GM23338 (cell line): ENCODE measurements around the gene KCNK4. TPM values are rescaled to one million over a fixed set of nuclear protein-coding genes. Genes with fewer than 3 reads are reported as not detected.

ENCODE experiments used
- ATAC-seq: fragments of 200-7000 bp; cut with Tn5 transposase; 3 replicates; pipeline ENCODE4 v1.9.1; 2020
- DNase-seq: peaks from one replicate; pipeline ENCODE4 v3.0.0-alpha.2; 2015; ENCODE audit warnings: low spot score
- H2AFZ ChIP-seq: fragments of 200-600 bp; sonication (generic); 2 replicates; pipeline ENCODE4 v1.8.0; 2016; ENCODE audit warnings: antibody characterized with exemption, mild to moderate bottlenecking, moderate library complexity
- H3F3A ChIP-seq: fragments of 200-600 bp; sonication (generic); replicated peaks from 2 replicates; pipeline ENCODE4 v1.8.0; 2017; ENCODE audit warnings: antibody characterized with exemption, mixed run types, low read depth
- H3K27ac ChIP-seq: fragments of 200-600 bp; sonication (generic); 2 replicates; pipeline ENCODE4 v1.6.1; 2016; ENCODE audit warnings: low read depth
- H3K27me3 ChIP-seq: fragments of 200-600 bp; sonication (generic); 2 replicates; pipeline ENCODE4 v1.8.0; 2016; ENCODE audit warnings: mild to moderate bottlenecking, mixed run types, moderate library complexity; ENCODE audit not compliant: insufficient read depth
- H3K36me3 ChIP-seq: fragments of 200-600 bp; sonication (generic); 2 replicates; pipeline ENCODE4 v1.8.0; 2016; ENCODE audit warnings: mild to moderate bottlenecking; ENCODE audit not compliant: insufficient read depth
- H3K4me1 ChIP-seq: fragments of 200-600 bp; sonication (generic); 2 replicates; pipeline ENCODE4 v1.8.0; 2016; ENCODE audit warnings: mild to moderate bottlenecking, moderate library complexity; ENCODE audit not compliant: insufficient read depth
- H3K4me2 ChIP-seq: fragments of 200-600 bp; sonication (generic); 2 replicates; pipeline ENCODE4 v1.7.1; 2017; ENCODE audit warnings: mixed run types
- H3K4me3 ChIP-seq: fragments of 200-600 bp; sonication (generic); 2 replicates; pipeline ENCODE4 v1.6.1; 2016; ENCODE audit warnings: mixed run types
- H3K79me2 ChIP-seq: fragments of 200-600 bp; sonication (generic); replicated peaks from 2 replicates; pipeline ENCODE4 v1.8.0; 2017; ENCODE audit warnings: mild to moderate bottlenecking; ENCODE audit not compliant: insufficient read depth
- H3K9me2 ChIP-seq: fragments of 200-600 bp; sonication (generic); 2 replicates; pipeline ENCODE4 v1.8.0; 2017; ENCODE audit not compliant: insufficient read depth
- H4K20me1 ChIP-seq: fragments of 200-600 bp; sonication (generic); replicated peaks from 2 replicates; pipeline ENCODE4 v1.8.0; 2017; ENCODE audit warnings: mild to moderate bottlenecking; ENCODE audit not compliant: insufficient read depth
- H3K27ac Mint-ChIP-seq: 2 replicates; pipeline ENCODE4 v1.8.0; 2020; ENCODE audit warnings: inconsistent platforms, mild to moderate bottlenecking, moderate library complexity, mixed read lengths
- H3K27me3 Mint-ChIP-seq: 3 replicates; pipeline ENCODE4 v1.8.0; 2022; ENCODE audit warnings: low read depth, mild to moderate bottlenecking, moderate library complexity, mixed read lengths, inconsistent platforms; ENCODE audit not compliant: insufficient read depth, poor library complexity
- H3K36me3 Mint-ChIP-seq: 3 replicates; pipeline ENCODE4 v1.8.0; 2021; ENCODE audit warnings: low read depth, mild to moderate bottlenecking, inconsistent platforms, moderate library complexity, mixed read lengths
- H3K4me1 Mint-ChIP-seq: 3 replicates; pipeline ENCODE4 v1.8.0; 2020; ENCODE audit warnings: mild to moderate bottlenecking, inconsistent platforms, mixed read lengths
- H3K4me3 Mint-ChIP-seq: 3 replicates; pipeline ENCODE4 v1.8.0; 2021; ENCODE audit warnings: moderate library complexity, mild to moderate bottlenecking, inconsistent platforms, mixed read lengths
- H3K9me3 Mint-ChIP-seq: 3 replicates; pipeline ENCODE4 v1.8.0; 2020; ENCODE audit warnings: moderate library complexity, mild to moderate bottlenecking, inconsistent platforms, mixed read lengths
- CREB1 ChIP-seq: fragments of 250-450 bp; sonication (Bioruptor Pico); IDR thresholded peaks from 2 replicates; pipeline ENCODE4 v1.5.0; 2020; ENCODE audit warnings: low read depth, mild to moderate bottlenecking, moderate library complexity
- EZH2 ChIP-seq: fragments of 200-600 bp; sonication (generic); IDR thresholded peaks from one replicate; pipeline ENCODE4 v1.8.0; 2017; ENCODE audit warnings: antibody characterized with exemption, mild to moderate bottlenecking, low read depth; ENCODE audit not compliant: unreplicated experiment
- EZH2phosphoT487 ChIP-seq: fragments of 200-600 bp; sonication (generic); IDR thresholded peaks from one replicate; pipeline ENCODE4 v1.8.1; 2018; ENCODE audit warnings: antibody characterized with exemption; ENCODE audit not compliant: unreplicated experiment
- JUNB ChIP-seq: IDR thresholded peaks from one replicate; pipeline ENCODE4 v1.6.1; 2016; ENCODE audit warnings: antibody characterized with exemption; ENCODE audit not compliant: unreplicated experiment
- NANOG ChIP-seq: IDR thresholded peaks from 2 replicates; pipeline ENCODE4 v1.6.1; 2016; ENCODE audit warnings: antibody characterized with exemption, borderline replicate concordance
- POLR2AphosphoS5 ChIP-seq: IDR thresholded peaks from 2 replicates; pipeline ENCODE4 v1.6.1; 2016; ENCODE audit warnings: antibody characterized with exemption, low read depth
- STAT1 ChIP-seq: IDR thresholded peaks from one replicate; pipeline ENCODE4 v1.6.1; 2016; ENCODE audit warnings: antibody characterized with exemption; ENCODE audit not compliant: unreplicated experiment
- ZNF114 ChIP-seq: fragments of 250-450 bp; sonication (Bioruptor Pico); IDR thresholded peaks from 2 replicates; pipeline ENCODE4 v1.5.0; 2020; ENCODE audit warnings: mild to moderate bottlenecking, moderate library complexity
- ZNF331 ChIP-seq: fragments of 250-450 bp; sonication (Bioruptor Pico); IDR thresholded peaks from 2 replicates; pipeline ENCODE4 v1.5.0; 2020; ENCODE audit warnings: low read depth, mild to moderate bottlenecking, moderate library complexity
- polyA plus RNA-seq: library from polyadenylated mRNA; unstranded; fragments of >200 nt; fragmentation: Nextera tagmentation; extraction: Ambion mirVana; gene quantifications from 2 replicates; pipeline ENCODE4 v1.2.1, GENCODE V29; 2016
- total RNA-seq: library from RNA; depleted of rRNA; stranded (reverse); fragments of >200 nt; shearing (Covaris generic); gene quantifications from 2 replicates; pipeline ENCODE4 v1.2.3, GENCODE V29; 2014
- TF ChIP-seq, protein P1 (sequence below): fragments of 250-450 bp; sonication (Bioruptor Pico); IDR thresholded peaks from 2 replicates; pipeline ENCODE4 v1.5.0; 2020; ENCODE audit warnings: mild to moderate bottlenecking, moderate library complexity
- TF ChIP-seq, protein P2 (sequence below): IDR thresholded peaks from 2 replicates; pipeline ENCODE4 v1.6.1; 2016; ENCODE audit warnings: antibody characterized with exemption
- TF ChIP-seq, protein P3 (sequence below), 2 experiments: fragments of 200-600 bp in 1 of 2; sonication (generic) in 1 of 2; conservative IDR thresholded peaks; 2 replicates each; pipeline versions ENCODE4 v1.5.1 to v1.6.1; 2016 to 2017; ENCODE audit warnings: antibody characterized with exemption in 2 of 2, low read depth in 2 of 2, mild to moderate bottlenecking in 2 of 2, moderate library complexity in 1 of 2
- TF ChIP-seq, protein P4 (sequence below): IDR thresholded peaks from one replicate; pipeline ENCODE4 v1.6.1; 2018; ENCODE audit warnings: antibody characterized with exemption; ENCODE audit not compliant: unreplicated experiment

KCNK4 gene
- total and polyA plus RNA-seq, 2 experiments from 2014 or later: 1.0 TPM; not detected in 1

DNA sequence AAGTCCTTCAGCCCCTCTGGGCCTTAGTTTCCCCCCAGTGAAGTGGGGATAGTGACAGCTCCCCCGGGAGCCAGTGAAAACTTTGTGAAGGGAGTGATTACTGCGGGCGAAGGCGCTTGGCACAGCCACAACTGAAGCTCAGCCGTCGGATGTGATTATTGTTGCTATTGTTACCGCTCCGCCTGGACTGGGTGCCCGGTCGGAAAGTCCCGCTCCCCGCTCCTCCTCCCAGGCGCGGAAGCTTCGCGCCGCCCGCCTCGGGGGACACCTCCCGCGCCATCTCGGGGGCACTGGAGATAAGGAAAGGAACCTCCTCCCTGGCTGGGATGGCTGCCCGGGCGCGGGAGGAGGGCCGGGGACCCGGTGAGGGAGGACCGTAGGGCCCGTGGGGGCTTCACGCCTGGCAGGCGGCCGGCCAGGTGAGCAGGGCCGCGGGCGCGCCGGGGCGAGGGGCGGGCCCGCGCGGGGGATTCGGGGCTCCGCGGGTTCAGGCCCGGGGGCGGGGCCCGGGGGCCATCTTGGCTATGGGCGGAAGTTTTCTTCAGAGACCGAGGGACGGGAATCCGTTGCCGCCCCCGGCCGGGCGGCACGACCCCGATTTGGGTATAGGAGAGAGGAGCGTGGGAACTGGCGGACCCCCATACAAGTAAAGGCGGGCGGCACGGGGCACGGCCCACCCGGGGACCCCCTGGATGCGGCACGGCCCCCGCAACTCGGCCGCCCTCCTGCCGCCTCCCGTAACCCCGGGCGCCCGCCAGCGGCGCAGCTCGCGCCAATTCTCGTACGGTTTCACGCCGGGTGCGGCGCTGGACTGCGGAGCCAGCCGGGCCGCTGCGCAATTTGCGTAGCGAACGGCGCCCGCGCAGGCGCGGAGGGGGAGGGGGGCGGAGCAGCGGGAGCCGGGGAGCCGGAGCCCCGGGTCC, 5.9 kb upstream of the KCNK4 start, which contains the start of gene GPR137:
Gene GPR137 (plus strand): TSS at position 887 of the 923 bp plus-strand sequence. CDS start 677 bp downstream, outside the sequence.
- peak within 1 kb of the TSS; percentile 81 for H3K4me3 Mint-ChIP-seq
- no peaks in the 10 kb centered on the region; the same call in 2 of the 3 replicates for H3K9me3 Mint-ChIP-seq
- Histone ChIP-seq H3K79me2 (no peaks in the 10 kb centered on the region), H3F3A (peaks cover 6% of the 10 kb centered on the region; the same call in 1 of the 2 replicates), H3K4me1 (peaks cover 8% of the 10 kb centered on the region), H3K36me3 (no peaks in the 10 kb centered on the region), H3K27me3 (peaks cover 24% of the 10 kb centered on the region), H2AFZ (peak within 1 kb of the TSS; percentile 98), H4K20me1 (no peaks in the 10 kb centered on the region), H3K4me2 (peak within 1 kb of the TSS; percentile 99), H3K27ac (peak within 1 kb of the TSS; percentile 84; the same call in 1 of the 2 replicates), H3K9me2 (no peaks in the 10 kb centered on the region), H3K4me3 (peak within 1 kb of the TSS; percentile 95)
- H3K36me3 Mint-ChIP-seq: peaks cover 10% of the 10 kb centered on the region; the same call in 2 of the 3 replicates
- DNase-seq: peak; percentile 80
- peaks cover 30% of the 10 kb centered on the region for H3K27me3 Mint-ChIP-seq
- no peak within 1 kb of the TSS for H3K27ac Mint-ChIP-seq
- peaks cover 8% of the 10 kb centered on the region for H3K4me1 Mint-ChIP-seq
- peak; percentile 44 for ATAC-seq
- TF ChIP-seq POLR2AphosphoS5 (no peak; the same call in 1 of the 2 replicates), JUNB (no peak), EZH2phosphoT487 (no peak), ZNF331 (CRISPR knock-in tag) (no peak), EZH2 (no peak), NANOG (no peak), STAT1 (no peak), ZNF114 (CRISPR knock-in tag) (no peak), CREB1 (no peak; the same call in 1 of the 2 replicates)
- TF ChIP-seq, protein P1, sequence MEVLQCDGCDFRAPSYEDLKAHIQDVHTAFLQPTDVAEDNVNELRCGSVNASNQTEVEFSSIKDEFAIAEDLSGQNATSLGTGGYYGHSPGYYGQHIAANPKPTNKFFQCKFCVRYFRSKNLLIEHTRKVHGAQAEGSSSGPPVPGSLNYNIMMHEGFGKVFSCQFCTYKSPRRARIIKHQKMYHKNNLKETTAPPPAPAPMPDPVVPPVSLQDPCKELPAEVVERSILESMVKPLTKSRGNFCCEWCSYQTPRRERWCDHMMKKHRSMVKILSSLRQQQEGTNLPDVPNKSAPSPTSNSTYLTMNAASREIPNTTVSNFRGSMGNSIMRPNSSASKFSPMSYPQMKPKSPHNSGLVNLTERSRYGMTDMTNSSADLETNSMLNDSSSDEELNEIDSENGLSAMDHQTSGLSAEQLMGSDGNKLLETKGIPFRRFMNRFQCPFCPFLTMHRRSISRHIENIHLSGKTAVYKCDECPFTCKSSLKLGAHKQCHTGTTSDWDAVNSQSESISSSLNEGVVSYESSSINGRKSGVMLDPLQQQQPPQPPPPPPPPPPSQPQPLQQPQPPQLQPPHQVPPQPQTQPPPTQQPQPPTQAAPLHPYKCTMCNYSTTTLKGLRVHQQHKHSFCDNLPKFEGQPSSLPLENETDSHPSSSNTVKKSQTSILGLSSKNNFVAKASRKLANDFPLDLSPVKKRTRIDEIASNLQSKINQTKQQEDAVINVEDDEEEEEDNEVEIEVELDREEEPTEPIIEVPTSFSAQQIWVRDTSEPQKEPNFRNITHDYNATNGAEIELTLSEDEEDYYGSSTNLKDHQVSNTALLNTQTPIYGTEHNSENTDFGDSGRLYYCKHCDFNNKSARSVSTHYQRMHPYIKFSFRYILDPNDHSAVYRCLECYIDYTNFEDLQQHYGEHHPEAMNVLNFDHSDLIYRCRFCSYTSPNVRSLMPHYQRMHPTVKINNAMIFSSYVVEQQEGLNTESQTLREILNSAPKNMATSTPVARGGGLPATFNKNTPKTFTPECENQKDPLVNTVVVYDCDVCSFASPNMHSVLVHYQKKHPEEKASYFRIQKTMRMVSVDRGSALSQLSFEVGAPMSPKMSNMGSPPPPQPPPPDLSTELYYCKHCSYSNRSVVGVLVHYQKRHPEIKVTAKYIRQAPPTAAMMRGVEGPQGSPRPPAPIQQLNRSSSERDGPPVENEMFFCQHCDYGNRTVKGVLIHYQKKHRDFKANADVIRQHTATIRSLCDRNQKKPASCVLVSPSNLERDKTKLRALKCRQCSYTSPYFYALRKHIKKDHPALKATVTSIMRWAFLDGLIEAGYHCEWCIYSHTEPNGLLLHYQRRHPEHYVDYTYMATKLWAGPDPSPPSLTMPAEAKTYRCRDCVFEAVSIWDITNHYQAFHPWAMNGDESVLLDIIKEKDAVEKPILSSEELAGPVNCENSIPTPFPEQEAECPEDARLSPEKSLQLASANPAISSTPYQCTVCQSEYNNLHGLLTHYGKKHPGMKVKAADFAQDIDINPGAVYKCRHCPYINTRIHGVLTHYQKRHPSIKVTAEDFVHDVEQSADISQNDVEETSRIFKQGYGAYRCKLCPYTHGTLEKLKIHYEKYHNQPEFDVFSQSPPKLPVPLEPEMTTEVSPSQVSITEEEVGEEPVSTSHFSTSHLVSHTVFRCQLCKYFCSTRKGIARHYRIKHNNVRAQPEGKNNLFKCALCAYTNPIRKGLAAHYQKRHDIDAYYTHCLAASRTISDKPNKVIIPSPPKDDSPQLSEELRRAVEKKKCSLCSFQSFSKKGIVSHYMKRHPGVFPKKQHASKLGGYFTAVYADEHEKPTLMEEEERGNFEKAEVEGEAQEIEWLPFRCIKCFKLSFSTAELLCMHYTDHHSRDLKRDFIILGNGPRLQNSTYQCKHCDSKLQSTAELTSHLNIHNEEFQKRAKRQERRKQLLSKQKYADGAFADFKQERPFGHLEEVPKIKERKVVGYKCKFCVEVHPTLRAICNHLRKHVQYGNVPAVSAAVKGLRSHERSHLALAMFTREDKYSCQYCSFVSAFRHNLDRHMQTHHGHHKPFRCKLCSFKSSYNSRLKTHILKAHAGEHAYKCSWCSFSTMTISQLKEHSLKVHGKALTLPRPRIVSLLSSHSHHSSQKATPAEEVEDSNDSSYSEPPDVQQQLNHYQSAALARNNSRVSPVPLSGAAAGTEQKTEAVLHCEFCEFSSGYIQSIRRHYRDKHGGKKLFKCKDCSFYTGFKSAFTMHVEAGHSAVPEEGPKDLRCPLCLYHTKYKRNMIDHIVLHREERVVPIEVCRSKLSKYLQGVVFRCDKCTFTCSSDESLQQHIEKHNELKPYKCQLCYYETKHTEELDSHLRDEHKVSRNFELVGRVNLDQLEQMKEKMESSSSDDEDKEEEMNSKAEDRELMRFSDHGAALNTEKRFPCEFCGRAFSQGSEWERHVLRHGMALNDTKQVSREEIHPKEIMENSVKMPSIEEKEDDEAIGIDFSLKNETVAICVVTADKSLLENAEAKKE (CRISPR knock-in tag): no peak
- TF ChIP-seq, protein P2, sequence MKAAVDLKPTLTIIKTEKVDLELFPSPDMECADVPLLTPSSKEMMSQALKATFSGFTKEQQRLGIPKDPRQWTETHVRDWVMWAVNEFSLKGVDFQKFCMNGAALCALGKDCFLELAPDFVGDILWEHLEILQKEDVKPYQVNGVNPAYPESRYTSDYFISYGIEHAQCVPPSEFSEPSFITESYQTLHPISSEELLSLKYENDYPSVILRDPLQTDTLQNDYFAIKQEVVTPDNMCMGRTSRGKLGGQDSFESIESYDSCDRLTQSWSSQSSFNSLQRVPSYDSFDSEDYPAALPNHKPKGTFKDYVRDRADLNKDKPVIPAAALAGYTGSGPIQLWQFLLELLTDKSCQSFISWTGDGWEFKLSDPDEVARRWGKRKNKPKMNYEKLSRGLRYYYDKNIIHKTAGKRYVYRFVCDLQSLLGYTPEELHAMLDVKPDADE: no peak
- TF ChIP-seq, protein P3, sequence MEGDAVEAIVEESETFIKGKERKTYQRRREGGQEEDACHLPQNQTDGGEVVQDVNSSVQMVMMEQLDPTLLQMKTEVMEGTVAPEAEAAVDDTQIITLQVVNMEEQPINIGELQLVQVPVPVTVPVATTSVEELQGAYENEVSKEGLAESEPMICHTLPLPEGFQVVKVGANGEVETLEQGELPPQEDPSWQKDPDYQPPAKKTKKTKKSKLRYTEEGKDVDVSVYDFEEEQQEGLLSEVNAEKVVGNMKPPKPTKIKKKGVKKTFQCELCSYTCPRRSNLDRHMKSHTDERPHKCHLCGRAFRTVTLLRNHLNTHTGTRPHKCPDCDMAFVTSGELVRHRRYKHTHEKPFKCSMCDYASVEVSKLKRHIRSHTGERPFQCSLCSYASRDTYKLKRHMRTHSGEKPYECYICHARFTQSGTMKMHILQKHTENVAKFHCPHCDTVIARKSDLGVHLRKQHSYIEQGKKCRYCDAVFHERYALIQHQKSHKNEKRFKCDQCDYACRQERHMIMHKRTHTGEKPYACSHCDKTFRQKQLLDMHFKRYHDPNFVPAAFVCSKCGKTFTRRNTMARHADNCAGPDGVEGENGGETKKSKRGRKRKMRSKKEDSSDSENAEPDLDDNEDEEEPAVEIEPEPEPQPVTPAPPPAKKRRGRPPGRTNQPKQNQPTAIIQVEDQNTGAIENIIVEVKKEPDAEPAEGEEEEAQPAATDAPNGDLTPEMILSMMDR (conservative IDR thresholded peaks at IDR 0.05; ENCODE audit: low read depth in 2 of 2): no peak
- TF ChIP-seq, protein P4, sequence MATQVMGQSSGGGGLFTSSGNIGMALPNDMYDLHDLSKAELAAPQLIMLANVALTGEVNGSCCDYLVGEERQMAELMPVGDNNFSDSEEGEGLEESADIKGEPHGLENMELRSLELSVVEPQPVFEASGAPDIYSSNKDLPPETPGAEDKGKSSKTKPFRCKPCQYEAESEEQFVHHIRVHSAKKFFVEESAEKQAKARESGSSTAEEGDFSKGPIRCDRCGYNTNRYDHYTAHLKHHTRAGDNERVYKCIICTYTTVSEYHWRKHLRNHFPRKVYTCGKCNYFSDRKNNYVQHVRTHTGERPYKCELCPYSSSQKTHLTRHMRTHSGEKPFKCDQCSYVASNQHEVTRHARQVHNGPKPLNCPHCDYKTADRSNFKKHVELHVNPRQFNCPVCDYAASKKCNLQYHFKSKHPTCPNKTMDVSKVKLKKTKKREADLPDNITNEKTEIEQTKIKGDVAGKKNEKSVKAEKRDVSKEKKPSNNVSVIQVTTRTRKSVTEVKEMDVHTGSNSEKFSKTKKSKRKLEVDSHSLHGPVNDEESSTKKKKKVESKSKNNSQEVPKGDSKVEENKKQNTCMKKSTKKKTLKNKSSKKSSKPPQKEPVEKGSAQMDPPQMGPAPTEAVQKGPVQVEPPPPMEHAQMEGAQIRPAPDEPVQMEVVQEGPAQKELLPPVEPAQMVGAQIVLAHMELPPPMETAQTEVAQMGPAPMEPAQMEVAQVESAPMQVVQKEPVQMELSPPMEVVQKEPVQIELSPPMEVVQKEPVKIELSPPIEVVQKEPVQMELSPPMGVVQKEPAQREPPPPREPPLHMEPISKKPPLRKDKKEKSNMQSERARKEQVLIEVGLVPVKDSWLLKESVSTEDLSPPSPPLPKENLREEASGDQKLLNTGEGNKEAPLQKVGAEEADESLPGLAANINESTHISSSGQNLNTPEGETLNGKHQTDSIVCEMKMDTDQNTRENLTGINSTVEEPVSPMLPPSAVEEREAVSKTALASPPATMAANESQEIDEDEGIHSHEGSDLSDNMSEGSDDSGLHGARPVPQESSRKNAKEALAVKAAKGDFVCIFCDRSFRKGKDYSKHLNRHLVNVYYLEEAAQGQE: no peak
